Epithelial cell of esophagus (primary cell): ENCODE measurements around the gene ZNF441.

Experiments used
- DNase-seq: peaks from one replicate; pipeline ENCODE4 v3.0.0; 2010; ENCODE audit warnings: low read depth
- H3K4me3 ChIP-seq: 2 replicates; pipeline ENCODE4 v1.5.1; 2011; ENCODE audit warnings: mild to moderate bottlenecking, low read length, control low read depth
- CTCF ChIP-seq: IDR thresholded peaks from 2 replicates; pipeline ENCODE4 v1.5.1; 2011; ENCODE audit warnings: low read depth, mild to moderate bottlenecking, low read length, control low read depth, inconsistent platforms; ENCODE audit not compliant: insufficient read depth; ENCODE audit errors: missing control alignments

The ZNF441 gene

GRCh38 chr19:11737964-11738745 lies 28.6 kb upstream of the ZNF441 start:
- H3K4me3 ChIP-seq, result peak overlapping the region; percentile 86

DNA sequence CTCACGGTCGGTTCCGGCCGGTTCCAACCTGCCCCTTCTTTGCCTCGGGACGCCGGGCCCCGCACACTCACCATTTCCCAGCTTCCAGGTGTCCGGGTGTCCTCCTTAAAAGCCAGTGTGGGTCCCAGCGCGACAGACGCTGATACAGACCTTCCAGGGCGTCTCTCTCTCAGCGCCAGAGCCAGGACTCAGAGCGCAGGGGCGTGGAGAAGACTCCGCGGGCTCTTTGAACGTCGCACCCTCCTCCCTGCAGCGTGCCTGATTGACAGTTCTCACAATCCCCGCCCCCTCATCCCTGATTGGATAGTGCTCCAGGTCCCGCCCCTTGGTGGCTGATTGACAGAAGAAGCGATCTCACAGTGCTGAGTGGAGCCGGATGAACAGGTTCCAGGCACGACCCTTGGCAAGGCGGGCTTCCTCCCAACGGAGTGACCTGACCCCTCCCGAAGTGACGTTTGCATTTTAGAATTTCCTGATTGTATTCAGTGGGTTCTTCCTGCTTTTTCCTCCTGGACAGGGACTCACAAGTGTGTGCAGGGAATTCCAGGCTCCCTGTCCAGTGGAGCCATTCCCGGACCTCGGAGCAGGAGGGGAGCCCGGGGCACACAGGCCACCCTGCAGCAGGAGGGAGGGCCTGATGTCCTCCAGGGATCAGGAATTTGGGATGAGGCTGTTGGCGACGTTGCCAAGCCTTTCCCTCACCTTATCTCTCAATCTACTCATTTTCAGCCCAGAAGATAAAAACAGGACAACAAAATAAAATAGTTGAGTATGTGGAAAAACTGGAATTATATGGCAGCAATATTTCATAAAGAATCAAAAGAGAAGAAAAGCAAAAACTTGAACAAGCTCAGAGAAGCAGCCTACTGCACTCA lies 27.8 kb upstream of the ZNF441 start, which contains the start of gene ZNF823:
Gene ZNF823, minus strand, starts transcription at position 201 of the 875 bp plus-strand sequence. Its CDS starts 127 bp downstream, at position 74.
- peak within 1 kb of the TSS; percentile 86 for H3K4me3 ChIP-seq
- TF ChIP-seq CTCF, result no peak
- DNase-seq, result peak; percentile 99

More at GRCh38 chr19:11737964-11738745, 28.6 kb upstream of the ZNF441 start:
- no peak for TF ChIP-seq CTCF
- peak; percentile 33 for DNase-seq

- TF ChIP-seq CTCF, result no peak
- peak; percentile 30 for DNase-seq
- no peak overlapping the region for H3K4me3 ChIP-seq
Observed at GRCh38 chr19:11745869-11746268, 20.9 kb upstream of the ZNF441 start.

DNA sequence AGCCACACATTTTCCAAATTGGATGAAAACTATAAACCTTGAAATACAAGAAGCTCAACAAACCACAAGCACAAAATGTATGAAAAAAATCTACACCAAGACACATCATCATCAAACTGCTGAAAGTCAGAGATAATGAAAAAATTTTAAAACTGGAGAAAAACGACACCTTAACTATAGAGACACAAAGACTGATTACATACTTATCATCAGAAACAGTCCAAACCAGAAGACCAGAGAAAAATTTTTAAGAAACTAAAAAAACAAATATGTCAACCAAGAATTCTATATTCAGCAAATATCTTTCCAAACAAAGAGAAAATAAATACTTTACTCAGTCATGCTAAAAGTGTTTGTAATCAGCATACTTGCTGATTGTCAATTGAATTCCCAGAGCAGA lies 19.5 kb upstream of the ZNF441 start:
- H3K4me3 ChIP-seq, result no peak overlapping the region
- TF ChIP-seq CTCF, result no peak
- DNase-seq, result no peak

- no peak for TF ChIP-seq CTCF
- no peak overlapping the region for H3K4me3 ChIP-seq
- DNase-seq, result no peak
Observed at GRCh38 chr19:11749751-11750150, 17.0 kb upstream of the ZNF441 start.

DNA sequence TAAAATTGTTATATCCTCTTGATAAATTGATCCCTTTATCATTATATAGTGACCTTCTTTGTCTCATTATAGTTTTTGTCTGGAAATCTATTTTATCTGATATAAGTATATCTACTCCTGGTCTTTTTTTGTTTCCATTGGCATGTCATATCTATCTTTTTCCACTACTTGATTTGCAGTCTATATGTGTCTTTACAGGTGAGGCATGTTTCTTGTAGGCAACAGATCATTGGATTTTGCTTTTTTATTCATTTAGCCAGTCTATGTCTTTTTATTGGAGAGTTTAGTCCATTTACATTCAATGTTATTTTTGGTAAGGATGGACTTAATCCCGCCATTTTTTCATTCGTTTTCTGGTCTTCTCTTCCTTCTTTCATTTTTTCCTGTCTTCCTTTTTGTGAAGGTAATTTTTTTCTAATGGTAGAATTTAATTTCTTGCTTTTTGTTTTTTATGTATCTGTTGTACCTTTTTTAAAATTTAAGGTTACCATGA lies 14.5 kb upstream of the ZNF441 start:
- TF ChIP-seq CTCF, result no peak
- DNase-seq, result no peak
- H3K4me3 ChIP-seq, result no peak overlapping the region
